K562 (cell line): Measurements from ENCODE around the gene TBX10.

Experiments
- BDP1 ChIP-seq: IDR thresholded peaks from 3 replicates; pipeline ENCODE4 v1.6.1; 2011; ENCODE audit not compliant: insufficient read length, insufficient read depth
- BRCA1 ChIP-seq, 2 experiments: fragments of 450-650 bp in 1 of 2; sonication (generic) in 1 of 2; formaldehyde crosslinking in 1 of 2; IDR thresholded peaks; 2 replicates each; pipeline versions ENCODE4 v1.5.0 to v1.6.1; 2017 to 2020; ENCODE audit warnings: mild to moderate bottlenecking in 1 of 2, missing genetic modification reagents in 1 of 2
- FOXP1 ChIP-seq: sonication (generic); formaldehyde crosslinking; IDR thresholded peaks from 2 replicates; pipeline ENCODE4 v1.8.0; 2022; ENCODE audit warnings: mild to moderate bottlenecking, missing genetic modification reagents
- MAFK ChIP-seq: IDR thresholded peaks from 2 replicates; pipeline ENCODE4 v1.6.1; 2011; ENCODE audit warnings: low read length, improper control_type of control experiment
- NR3C1 ChIP-seq: sonication (generic); formaldehyde crosslinking; IDR thresholded peaks from 2 replicates; pipeline ENCODE4 v1.8.1; 2022; ENCODE audit warnings: missing genetic modification reagents
- ZC3H4 ChIP-seq: sonication (generic); formaldehyde crosslinking; IDR thresholded peaks from 2 replicates; pipeline ENCODE4 v1.9.0; 2021; ENCODE audit warnings: missing genetic modification reagents, borderline replicate concordance
- TF ChIP-seq, protein P1 (sequence below): fragments of 250-450 bp; sonication (Bioruptor Pico); IDR thresholded peaks from 2 replicates; pipeline ENCODE4 v1.8.0; 2021; ENCODE audit warnings: borderline replicate concordance, mild to moderate bottlenecking, moderate library complexity; ENCODE audit not compliant: poor library complexity, severe bottlenecking
- TF ChIP-seq, protein P2 (sequence below), 3 experiments: IDR thresholded peaks in 2 of 3; conservative IDR thresholded peaks in 1 of 3; 2 replicates each; pipeline ENCODE4 v1.5.1; 2011 to 2012; ENCODE audit warnings: low read length in 3 of 3, mild to moderate bottlenecking in 3 of 3, control low read depth in 2 of 3, improper control_type of control experiment in 1 of 3, inconsistent platforms in 1 of 3, low read depth in 1 of 3, mixed read lengths in 1 of 3, moderate library complexity in 1 of 3; ENCODE audit not compliant: insufficient read depth in 2 of 3

DNA sequence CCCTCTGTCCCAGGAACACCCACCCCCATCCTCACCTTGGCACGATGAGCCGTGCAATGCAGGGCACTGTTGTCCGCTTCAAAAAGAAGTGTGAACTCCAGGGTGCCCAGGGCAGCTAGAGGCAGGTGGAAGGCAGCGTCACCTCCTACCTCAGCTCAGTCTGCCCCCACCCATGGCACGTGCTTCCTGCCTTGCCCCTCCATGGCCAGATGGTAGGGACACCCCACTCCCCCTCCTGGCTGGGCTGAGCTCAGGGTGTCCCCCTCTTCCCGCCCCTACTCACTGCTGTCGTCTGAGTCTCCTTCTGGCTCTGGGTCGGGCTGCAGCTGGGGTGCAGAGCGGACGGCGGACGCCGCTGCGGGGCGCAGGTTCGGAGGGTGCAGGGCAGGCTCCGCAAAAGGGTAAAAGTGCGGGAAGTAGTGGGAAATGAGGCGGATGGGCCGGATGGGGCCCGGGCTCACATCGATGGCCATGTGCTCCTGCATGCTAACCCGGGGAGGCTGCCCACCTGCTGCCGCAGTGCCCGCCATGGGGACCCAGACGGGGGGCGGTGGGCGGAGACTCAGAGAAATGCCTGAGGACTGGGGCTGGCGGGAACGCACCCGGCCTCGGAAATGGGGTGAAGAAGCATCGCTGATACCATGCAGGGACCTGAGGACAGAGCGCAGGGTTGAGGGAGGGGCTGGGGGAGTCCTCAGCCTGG lies 23.7 kb downstream of the TBX10 start:
- TF ChIP-seq BDP1 (no peak), NR3C1 (CRISPR knock-in tag) (no peak), BRCA1 (IDR thresholded peaks at IDR 0.05) (no peak), BRCA1 (CRISPR knock-in tag; IDR thresholded peaks at IDR 0.05) (no peak), MAFK (no peak), FOXP1 (no peak), ZC3H4 (CRISPR knock-in tag) (no peak)
- TF ChIP-seq, protein P1, sequence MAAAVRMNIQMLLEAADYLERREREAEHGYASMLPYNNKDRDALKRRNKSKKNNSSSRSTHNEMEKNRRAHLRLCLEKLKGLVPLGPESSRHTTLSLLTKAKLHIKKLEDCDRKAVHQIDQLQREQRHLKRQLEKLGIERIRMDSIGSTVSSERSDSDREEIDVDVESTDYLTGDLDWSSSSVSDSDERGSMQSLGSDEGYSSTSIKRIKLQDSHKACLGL (CRISPR knock-in tag), result no peak
- TF ChIP-seq, protein P2, sequence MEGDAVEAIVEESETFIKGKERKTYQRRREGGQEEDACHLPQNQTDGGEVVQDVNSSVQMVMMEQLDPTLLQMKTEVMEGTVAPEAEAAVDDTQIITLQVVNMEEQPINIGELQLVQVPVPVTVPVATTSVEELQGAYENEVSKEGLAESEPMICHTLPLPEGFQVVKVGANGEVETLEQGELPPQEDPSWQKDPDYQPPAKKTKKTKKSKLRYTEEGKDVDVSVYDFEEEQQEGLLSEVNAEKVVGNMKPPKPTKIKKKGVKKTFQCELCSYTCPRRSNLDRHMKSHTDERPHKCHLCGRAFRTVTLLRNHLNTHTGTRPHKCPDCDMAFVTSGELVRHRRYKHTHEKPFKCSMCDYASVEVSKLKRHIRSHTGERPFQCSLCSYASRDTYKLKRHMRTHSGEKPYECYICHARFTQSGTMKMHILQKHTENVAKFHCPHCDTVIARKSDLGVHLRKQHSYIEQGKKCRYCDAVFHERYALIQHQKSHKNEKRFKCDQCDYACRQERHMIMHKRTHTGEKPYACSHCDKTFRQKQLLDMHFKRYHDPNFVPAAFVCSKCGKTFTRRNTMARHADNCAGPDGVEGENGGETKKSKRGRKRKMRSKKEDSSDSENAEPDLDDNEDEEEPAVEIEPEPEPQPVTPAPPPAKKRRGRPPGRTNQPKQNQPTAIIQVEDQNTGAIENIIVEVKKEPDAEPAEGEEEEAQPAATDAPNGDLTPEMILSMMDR (IDR thresholded peaks at IDR 0.05 in 2 of 3, conservative IDR thresholded peaks at IDR 0.05 in 1 of 3; ENCODE audit: insufficient read depth in 2 of 3, low read depth in 1 of 3, low read length in 3 of 3), result no peak
